ENCODE results near the gene JAZF1.
"Not testable (repeated sequence)": the region's sequence is repeated elsewhere in the genome, so short reads cannot be mapped to it uniquely, and the experiment has no call there.

Gene JAZF1

GRCh38 chr7:27941522-27941921 is 239.1 kb downstream of the JAZF1 start:
- no peak for DNase-seq (ENCODE audit: low spot score)

- no peak for DNase-seq (ENCODE audit: low spot score)
Measured at GRCh38 chr7:27940341-27940740, 240.3 kb downstream of the JAZF1 start.

- DNase-seq (ENCODE audit: low spot score): no peak
Measured at GRCh38 chr7:27939893-27940292, 240.7 kb downstream of the JAZF1 start.

- no peak for DNase-seq (ENCODE audit: low spot score)
Measured at GRCh38 chr7:27936768-27937102, 243.9 kb downstream of the JAZF1 start.

- no peak for DNase-seq (ENCODE audit: low spot score)
Measured at GRCh38 chr7:27936047-27936767, 244.4 kb downstream of the JAZF1 start.

- peak; percentile 20 for DNase-seq (ENCODE audit: low spot score)
Measured at GRCh38 chr7:27933671-27934565, 246.7 kb downstream of the JAZF1 start.

- no peak for DNase-seq (ENCODE audit: low spot score)
Measured at GRCh38 chr7:27930910-27931476, 249.6 kb downstream of the JAZF1 start.

- DNase-seq (ENCODE audit: low spot score): no peak
Measured at GRCh38 chr7:27929127-27929526, 251.5 kb downstream of the JAZF1 start.

GRCh38 chr7:27928001-27928400 is 252.6 kb downstream of the JAZF1 start:
- no peak for DNase-seq (ENCODE audit: low spot score)

- DNase-seq (ENCODE audit: low spot score): no peak
Measured at GRCh38 chr7:27925573-27926201, 254.9 kb downstream of the JAZF1 start.

GRCh38 chr7:27923642-27923980 is 257.0 kb downstream of the JAZF1 start:
- no peak for DNase-seq (ENCODE audit: low spot score)

- DNase-seq (ENCODE audit: low spot score): no peak
Measured at GRCh38 chr7:27922907-27923641, 257.5 kb downstream of the JAZF1 start.

- not testable (repeated sequence) for DNase-seq (ENCODE audit: low spot score)
Measured at GRCh38 chr7:27922389-27922788, 258.2 kb downstream of the JAZF1 start.

- DNase-seq (ENCODE audit: low spot score): peak; percentile 58
Measured at GRCh38 chr7:27921081-27921836, 259.3 kb downstream of the JAZF1 start.

- no peak for DNase-seq (ENCODE audit: low spot score)
Measured at GRCh38 chr7:27920281-27920946, 260.2 kb downstream of the JAZF1 start.

- no peak for DNase-seq (ENCODE audit: low spot score)
Measured at GRCh38 chr7:27918503-27918902, 262.1 kb downstream of the JAZF1 start.

GRCh38 chr7:27917774-27918314 is 262.8 kb downstream of the JAZF1 start:
- no peak for DNase-seq (ENCODE audit: low spot score)

GRCh38 chr7:27917119-27917518 is 263.5 kb downstream of the JAZF1 start:
- no peak for DNase-seq (ENCODE audit: low spot score)

- DNase-seq (ENCODE audit: low spot score): no peak
Measured at GRCh38 chr7:27916372-27916771, 264.2 kb downstream of the JAZF1 start.

- no peak for DNase-seq (ENCODE audit: low spot score)
Measured at GRCh38 chr7:27914409-27914808, 266.2 kb downstream of the JAZF1 start.

All from HuH-7 (cell line).